ES-I3 (cell line): ENCODE measurements around the gene STPG1.

Experiments used
- H3K36me3 ChIP-seq: 2 replicates; pipeline ENCODE4 v1.6.1; 2013; ENCODE audit warnings: mild to moderate bottlenecking, low read length, control low read depth, moderate library complexity; ENCODE audit not compliant: insufficient read depth
- H3K4me1 ChIP-seq: 2 replicates; pipeline ENCODE4 v1.6.1; 2013; ENCODE audit warnings: mild to moderate bottlenecking, control low read depth, low read length; ENCODE audit not compliant: insufficient read depth
- H3K9ac ChIP-seq: 2 replicates; pipeline ENCODE4 v1.6.1; 2013; ENCODE audit warnings: low read depth, mild to moderate bottlenecking, low read length, moderate library complexity
- H3K9me3 ChIP-seq: 2 replicates; pipeline ENCODE4 v1.6.1; 2013; ENCODE audit warnings: mild to moderate bottlenecking, low read length, moderate library complexity; ENCODE audit not compliant: control insufficient read depth, insufficient read depth

The STPG1 gene

DNA sequence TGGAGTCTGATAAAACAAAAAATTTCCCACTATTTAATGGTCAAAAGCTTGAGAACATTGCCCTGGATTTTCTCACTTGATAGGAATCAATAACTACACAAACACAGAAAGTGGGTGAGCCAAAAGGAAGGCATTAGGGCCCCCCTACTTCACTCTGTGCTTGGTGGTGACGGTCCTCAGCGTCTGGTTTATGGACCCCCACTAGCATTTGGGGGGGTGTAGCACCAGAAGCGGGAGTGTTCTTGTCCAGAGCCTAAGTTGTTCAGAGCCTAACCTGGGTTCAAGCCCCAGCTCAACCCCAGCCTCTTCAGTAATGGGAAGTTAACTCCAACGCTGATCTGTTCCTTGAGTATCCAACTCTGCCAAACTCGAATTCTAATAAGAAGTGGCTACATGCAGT is 33.1 kb downstream of the STPG1 start:
- Histone ChIP-seq H3K36me3 (no peaks in the 10 kb centered on the region), H3K4me1 (peaks cover 4% of the 10 kb centered on the region), H3K9me3 (no peaks in the 10 kb centered on the region), H3K9ac (no peak overlapping the region)

DNA sequence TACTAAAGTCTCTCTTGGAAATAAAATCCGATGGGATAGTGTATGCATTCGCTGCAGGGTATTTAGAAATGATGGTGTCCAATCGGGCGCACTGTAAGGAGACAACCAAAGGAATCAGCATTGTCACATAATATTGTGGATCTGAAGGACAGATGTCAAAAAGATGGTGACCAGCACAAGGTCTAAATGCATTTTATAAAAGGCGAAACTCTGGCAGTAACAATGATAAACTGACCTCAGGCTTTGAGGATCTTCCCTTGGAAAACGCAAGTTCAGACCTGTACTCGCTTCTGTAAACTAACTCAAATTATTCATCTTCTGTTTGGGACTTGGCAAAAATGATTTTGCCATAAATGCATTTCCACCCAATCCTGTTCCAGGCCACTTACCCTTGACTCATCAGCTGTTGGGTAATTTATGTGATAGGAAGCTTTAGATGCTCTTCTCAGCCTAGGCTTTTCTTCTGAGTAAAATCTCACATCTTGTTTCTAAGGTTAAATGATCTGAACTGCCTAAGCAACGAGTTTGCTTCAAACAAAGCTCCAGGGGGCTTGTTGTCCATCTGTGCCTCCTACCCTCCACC is 33.8 kb downstream of the STPG1 start:
- Histone ChIP-seq H3K9ac (no peak overlapping the region), H3K4me1 (peaks cover 10% of the 10 kb centered on the region), H3K36me3 (no peaks in the 10 kb centered on the region)

DNA sequence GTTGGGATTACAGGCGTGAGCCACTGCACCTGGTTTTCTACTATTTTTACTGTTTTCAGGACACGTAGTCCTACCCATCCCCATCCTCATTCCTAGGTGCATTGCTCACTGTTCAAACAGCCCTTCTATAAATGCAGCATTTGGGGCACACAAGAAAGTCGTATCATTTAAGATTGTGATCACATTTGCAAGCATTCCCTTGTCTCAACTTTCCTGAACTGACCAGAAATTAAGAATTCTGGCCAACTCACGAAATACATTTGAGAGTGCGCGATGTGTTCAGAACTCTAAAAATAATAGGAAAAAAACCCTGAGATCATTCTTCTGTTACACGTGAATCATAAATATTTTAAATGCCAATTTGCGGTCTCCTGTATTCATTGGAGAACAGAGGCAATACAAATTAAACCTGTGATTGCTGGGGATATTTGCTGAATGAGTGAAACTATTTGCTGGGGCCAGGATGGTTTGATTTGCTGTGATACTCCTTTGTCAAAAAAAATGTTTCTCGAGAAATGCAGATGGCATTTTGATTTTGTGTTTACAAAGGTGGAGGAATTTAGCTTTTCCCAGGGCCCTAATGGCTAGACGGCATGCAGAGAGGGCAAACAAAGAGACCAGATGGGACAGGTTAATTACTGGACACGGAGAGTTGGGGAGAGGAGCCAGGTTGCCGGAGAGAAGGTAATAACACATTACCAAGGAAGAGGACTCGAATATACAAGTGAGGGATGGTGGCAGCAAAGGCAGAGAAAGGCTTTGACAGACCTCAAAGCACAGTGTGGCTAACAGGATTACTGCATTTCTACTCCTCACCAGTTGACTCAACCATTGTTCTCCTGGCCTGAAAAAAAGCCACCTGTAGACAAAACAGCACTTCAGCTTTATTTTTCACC is 38.4 kb downstream of the STPG1 start:
- H3K4me1 ChIP-seq, result peaks cover 11% of the 10 kb centered on the region
- H3K9me3 ChIP-seq, result no peaks in the 10 kb centered on the region
- no peak overlapping the region for H3K9ac ChIP-seq
- H3K36me3 ChIP-seq, result no peaks in the 10 kb centered on the region

More for the DNA sequence above, 33.8 kb downstream of the STPG1 start:
- H3K9me3 ChIP-seq, result no peaks in the 10 kb centered on the region

DNA sequence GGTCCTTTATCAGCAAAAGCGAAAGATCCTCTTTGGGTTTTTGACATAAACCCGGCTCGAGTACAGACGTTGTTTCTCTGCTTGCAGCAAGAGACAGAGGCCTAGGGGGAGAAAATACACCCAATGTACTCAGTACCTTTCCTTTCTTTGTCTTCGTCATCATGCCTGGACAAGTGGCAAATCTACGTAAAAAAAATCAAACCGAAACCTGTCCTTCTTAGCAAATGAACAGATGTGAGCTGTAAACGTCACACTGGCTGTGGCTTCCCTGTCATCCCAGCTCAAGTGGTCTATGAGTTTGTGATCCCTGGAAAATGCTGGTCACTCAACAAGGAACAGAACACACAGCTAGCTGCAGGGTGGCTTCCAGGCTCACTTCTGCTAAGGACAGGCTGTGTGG is 39.9 kb downstream of the STPG1 start:
- no peaks in the 10 kb centered on the region for H3K9me3 ChIP-seq
- no peak overlapping the region for H3K9ac ChIP-seq
- peaks cover 11% of the 10 kb centered on the region for H3K4me1 ChIP-seq
- H3K36me3 ChIP-seq, result no peaks in the 10 kb centered on the region

DNA sequence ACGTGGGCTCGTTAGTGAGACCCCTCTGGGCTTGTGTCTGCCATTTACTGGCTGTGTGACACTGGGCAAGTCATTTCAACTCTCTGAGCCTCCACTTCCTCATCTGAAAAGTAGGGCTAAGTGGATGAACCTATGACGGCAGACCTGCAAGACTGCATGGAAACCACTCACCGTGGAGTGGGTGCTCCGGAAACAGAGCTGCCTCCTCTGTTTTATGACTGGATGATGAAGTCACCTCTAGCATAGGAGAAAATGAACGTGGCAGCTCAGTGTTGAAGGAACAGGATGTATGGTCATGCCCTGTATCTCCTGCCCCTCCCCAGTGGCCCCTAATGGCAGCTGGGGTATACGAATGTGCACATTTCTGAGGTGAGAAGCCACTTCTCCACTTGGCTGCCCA is 40.5 kb downstream of the STPG1 start:
- H3K36me3 ChIP-seq, result no peaks in the 10 kb centered on the region
- H3K9ac ChIP-seq, result no peak overlapping the region
- peaks cover 11% of the 10 kb centered on the region for H3K4me1 ChIP-seq
- no peaks in the 10 kb centered on the region for H3K9me3 ChIP-seq

DNA sequence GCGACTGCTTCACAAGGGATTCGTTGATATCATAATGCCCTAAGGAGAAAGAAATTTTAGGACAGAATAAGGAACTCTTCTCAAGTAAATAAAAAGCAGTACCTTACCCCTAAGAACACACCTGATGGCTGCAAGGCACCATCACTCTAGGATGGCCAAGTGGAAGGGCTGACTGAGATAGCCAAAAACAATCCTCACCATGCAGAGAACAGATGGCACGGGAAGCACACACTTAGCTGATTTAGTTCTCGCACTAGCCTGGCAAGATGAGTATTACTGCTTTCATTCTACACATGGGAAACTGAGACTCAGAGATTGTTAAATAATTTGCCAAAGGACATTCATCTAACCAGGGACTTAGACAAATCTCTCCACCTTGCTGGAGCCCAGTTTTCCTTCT is 43.8 kb downstream of the STPG1 start:
- no peak overlapping the region for H3K9ac ChIP-seq
- H3K36me3 ChIP-seq, result no peaks in the 10 kb centered on the region
- H3K4me1 ChIP-seq, result peaks cover 4% of the 10 kb centered on the region; the same call in 1 of the 2 replicates
- no peaks in the 10 kb centered on the region for H3K9me3 ChIP-seq

DNA sequence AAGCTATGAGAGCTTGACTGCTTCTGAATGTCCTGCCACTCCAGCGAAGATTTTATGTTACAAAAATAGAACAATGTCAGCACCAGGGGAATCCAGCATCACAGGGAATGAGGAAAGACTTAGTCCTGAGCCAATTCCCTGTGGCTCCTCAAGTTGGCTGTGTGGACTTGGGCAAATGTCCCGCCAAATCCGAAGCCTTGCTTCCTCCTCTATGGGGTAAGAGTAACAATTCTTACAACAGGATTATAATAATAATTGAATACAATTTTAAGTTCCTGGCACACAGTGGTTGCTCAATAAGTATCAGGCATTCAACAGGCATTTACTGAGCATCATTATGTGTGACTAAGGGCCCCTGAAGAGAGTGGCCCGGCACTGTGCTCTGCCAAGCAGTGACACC is 44.4 kb downstream of the STPG1 start:
- Histone ChIP-seq H3K9me3 (no peaks in the 10 kb centered on the region), H3K4me1 (peaks cover 4% of the 10 kb centered on the region; the same call in 1 of the 2 replicates), H3K36me3 (no peaks in the 10 kb centered on the region)

DNA sequence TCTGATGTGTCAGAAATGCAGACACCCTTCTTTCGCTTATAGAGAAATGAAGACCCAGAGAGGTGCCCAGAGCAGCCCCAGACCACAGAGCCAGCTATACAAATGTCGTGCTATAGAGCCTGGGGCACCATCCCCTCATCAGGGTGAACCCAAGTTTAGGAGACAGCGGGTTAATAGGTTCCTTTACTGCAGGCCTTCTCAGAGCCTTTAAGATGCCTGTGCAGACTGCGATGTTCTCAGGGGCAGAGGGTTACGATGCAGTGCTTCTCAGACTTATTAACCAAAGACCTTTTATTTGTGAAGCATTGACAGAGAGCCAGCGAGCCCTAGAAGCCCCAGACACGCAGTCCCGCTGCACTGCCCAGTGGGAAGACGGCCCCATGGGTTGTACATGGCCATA is 46.9 kb downstream of the STPG1 start:
- no peak overlapping the region for H3K9ac ChIP-seq
- H3K4me1 ChIP-seq, result peaks cover 4% of the 10 kb centered on the region; the same call in 1 of the 2 replicates
- H3K36me3 ChIP-seq, result no peaks in the 10 kb centered on the region
- no peaks in the 10 kb centered on the region for H3K9me3 ChIP-seq

More for the DNA sequence above, 44.4 kb downstream of the STPG1 start:
- H3K9ac ChIP-seq, result no peak overlapping the region

DNA sequence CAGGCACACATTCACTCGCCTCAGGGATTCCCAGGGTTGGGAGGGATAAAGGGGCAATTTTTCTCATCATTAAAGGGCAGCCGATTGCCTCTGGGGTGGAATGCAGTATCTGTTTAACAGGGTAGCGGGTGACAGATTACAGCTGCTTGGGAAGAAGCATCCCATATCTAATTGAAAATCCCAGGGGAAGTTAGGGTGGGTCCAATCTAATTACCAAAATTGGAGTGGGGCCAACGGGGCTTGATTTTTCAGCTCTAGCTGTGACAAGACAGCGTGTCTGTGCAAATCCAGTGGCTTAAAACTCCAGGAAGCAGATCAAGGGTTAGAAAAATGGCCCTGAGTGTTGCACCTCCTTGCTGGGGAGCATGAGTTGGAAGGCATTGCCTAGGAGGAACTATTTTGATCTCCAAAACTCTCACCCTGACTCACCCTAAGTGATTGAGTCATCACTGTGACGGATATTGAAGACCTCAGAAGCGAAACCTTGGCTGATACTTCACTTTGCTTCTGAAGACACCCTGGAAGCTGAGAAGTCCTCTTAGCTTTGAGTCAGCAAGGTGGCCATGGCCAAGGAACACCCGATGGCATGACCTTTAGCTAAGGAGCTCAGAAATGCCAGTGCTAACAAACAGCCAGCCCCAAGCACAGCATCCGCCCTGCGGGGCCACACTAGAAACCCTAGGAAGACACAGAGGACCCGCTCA is 48.5 kb downstream of the STPG1 start:
- Histone ChIP-seq H3K9ac (no peak overlapping the region), H3K36me3 (no peaks in the 10 kb centered on the region), H3K4me1 (peaks cover 4% of the 10 kb centered on the region; the same call in 1 of the 2 replicates)

DNA sequence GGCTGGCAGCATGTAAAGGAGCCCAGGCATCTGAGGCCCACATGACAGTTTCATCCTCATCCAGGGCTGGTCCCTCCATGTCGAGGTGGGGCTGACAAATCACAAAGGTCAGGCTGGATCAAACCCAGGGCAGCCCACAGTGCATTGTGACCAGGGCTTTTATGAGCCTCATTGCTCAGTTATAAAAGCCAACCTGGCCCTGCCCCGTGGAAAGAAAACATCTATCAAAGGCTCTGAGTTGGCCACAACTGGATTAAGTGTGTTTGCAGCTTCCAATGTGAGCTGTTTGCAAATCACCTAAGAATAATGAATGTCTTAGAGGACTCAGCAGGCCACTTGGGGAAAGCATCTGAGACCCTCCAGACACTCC is 49.0 kb downstream of the STPG1 start:
- peaks cover 4% of the 10 kb centered on the region; the same call in 1 of the 2 replicates for H3K4me1 ChIP-seq
- H3K9ac ChIP-seq, result no peak overlapping the region
- no peaks in the 10 kb centered on the region for H3K36me3 ChIP-seq
- H3K9me3 ChIP-seq, result no peaks in the 10 kb centered on the region

More for the DNA sequence above, 48.5 kb downstream of the STPG1 start:
- no peaks in the 10 kb centered on the region for H3K9me3 ChIP-seq

DNA sequence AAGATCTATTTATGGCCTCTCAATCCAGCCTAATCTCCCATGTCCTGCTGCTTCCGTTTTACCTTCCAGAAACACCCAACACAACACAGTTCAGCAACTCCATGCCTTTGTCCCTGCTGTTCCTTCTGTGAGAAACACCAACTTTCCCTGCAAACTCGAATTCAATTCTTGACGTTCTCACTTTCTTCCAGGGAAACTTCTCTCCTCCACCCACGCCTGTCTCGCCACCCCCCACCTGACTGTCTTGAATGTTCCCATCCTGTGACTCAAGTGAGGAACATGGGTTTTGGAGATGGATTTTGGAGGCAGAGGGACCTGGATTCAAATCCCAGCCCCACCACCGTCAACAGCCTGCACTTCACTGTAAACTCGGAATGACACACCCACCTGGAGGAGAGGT is 49.6 kb downstream of the STPG1 start:
- Histone ChIP-seq H3K36me3 (no peaks in the 10 kb centered on the region), H3K9ac (no peak overlapping the region), H3K4me1 (peaks cover 4% of the 10 kb centered on the region; the same call in 1 of the 2 replicates), H3K9me3 (no peaks in the 10 kb centered on the region)

DNA sequence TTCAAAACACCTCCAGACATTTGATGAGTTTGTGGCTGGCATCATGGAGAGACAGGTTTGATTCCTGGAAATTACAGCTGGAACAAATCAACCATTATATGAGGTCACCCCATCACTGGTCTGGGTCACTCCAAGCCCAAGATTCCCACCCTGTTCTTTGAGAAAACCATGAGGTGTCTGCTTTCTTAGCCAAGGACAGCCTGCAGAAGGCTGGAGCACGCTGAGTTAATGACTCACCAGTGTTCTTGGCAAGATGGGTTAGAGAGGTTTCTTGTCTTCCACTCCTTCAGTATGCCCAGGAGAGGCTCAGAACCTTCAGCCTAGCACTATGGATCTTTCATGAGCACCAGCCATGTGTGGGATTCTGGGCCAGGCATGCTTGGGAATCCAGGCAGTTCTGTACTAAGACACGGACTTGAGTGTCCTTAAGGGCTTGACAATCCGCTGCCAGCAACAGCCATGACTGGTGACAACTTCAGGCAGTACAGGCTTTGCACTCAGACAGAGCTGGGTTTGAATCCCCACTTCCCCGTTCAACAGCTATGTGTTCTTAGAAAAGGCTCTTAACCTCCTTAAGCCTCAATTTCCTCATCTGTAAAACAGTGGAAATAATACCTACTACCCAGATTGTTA is 50.5 kb downstream of the STPG1 start:
- H3K9me3 ChIP-seq, result no peaks in the 10 kb centered on the region
- H3K36me3 ChIP-seq, result no peaks in the 10 kb centered on the region
- no peak overlapping the region for H3K9ac ChIP-seq
- H3K4me1 ChIP-seq, result peaks cover 4% of the 10 kb centered on the region; the same call in 1 of the 2 replicates

DNA sequence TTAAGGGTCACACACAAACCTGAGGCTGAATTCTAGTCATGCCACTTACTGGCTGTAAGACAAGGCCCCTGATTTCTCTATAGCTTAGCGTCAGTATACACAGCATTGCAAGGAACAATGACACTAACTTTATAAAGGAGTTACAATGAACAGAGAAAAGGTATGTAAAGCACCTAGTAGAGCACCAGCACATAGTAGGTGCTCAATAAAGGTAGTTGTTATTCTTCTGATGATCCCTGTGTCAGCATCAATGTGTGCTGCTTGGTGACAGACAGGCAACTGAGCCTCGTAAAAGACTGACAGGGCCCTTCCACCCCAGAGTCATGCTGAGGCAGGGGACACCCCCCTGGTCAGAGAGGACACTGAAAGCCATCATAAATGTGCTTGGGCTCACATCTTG is 51.2 kb downstream of the STPG1 start:
- H3K4me1 ChIP-seq, result peaks cover 4% of the 10 kb centered on the region; the same call in 1 of the 2 replicates
- H3K9ac ChIP-seq, result no peak overlapping the region
- H3K9me3 ChIP-seq, result no peaks in the 10 kb centered on the region
- no peaks in the 10 kb centered on the region for H3K36me3 ChIP-seq

DNA sequence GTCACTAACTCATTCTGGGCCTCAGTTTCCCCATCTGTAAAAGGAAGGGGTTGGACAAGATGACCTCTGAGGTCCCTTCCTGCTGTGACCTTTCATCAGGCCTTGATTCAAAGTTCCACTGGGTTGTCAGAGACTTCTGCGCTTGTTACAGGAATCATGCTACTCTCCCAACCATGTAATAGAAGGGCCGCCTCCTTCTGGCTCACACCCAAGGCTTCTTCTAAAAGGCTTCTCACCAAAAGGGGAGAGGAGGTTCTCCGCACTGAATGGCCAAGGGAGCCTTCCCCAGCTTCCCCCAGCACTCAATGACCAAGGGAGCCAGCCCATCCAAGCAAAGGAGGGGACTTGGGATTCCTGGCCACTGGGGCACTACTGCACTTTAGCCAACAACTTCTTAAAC is 51.8 kb downstream of the STPG1 start:
- Histone ChIP-seq H3K4me1 (peaks cover 4% of the 10 kb centered on the region; the same call in 1 of the 2 replicates), H3K9ac (no peak overlapping the region), H3K36me3 (no peaks in the 10 kb centered on the region), H3K9me3 (no peaks in the 10 kb centered on the region)
